Urinary bladder (tissue), 4 donors: Measurements from ENCODE around the gene MAPK8. TPM values are rescaled to one million over a fixed set of nuclear protein-coding genes. Genes with fewer than 3 reads are reported as not detected.
A peak's percentile ranks its signal among the peaks of the same experiment; 100 is the strongest.

Experiments used
- DNase-seq: peaks from one replicate; pipeline ENCODE4 v3.0.0-alpha.2; 2015; ENCODE audit errors: extremely low spot score
- H3K27ac ChIP-seq: one replicate; pipeline ENCODE4 v1.5.1; 2013; ENCODE audit warnings: low read depth, mild to moderate bottlenecking, moderate library complexity
- H3K36me3 ChIP-seq: one replicate; pipeline ENCODE4 v1.6.1; 2013; ENCODE audit warnings: mild to moderate bottlenecking, moderate library complexity; ENCODE audit not compliant: insufficient read depth
- H3K4me1 ChIP-seq: one replicate; pipeline ENCODE4 v1.6.1; 2013; ENCODE audit warnings: mild to moderate bottlenecking, moderate library complexity; ENCODE audit not compliant: insufficient read depth
- H3K4me3 ChIP-seq: one replicate; pipeline ENCODE4 v1.5.1; 2013; ENCODE audit warnings: low read depth, low read length
- WGBS: extraction: QIAGEN DNeasy Blood & Tissue Kit; methylation state at CpG from one replicate; pipeline ENCODE4 v1.1.7; 2013; 5-methylcytosine and 5-hydroxymethylcytosine counted together
- polyA plus RNA-seq: library from polyadenylated mRNA; stranded (reverse); fragments of 200-250 nt; gene quantifications from one replicate; pipeline ENCODE4 v1.2.3, GENCODE V29; 2013
- total RNA-seq: library from RNA; depleted of rRNA; stranded (reverse); fragments of >200 nt; gene quantifications from one replicate; pipeline ENCODE4 v1.2.3, GENCODE V29; 2014
- donor health status: healthy with polysubstance abuse.
- donor health status: healthy.

Gene MAPK8
- total and polyA plus RNA-seq, 2 donors, result 23.1 to 151 TPM

- Histone ChIP-seq H3K27ac (no peak overlapping the region), H3K4me3 (no peak overlapping the region), H3K36me3 (no peaks in the 10 kb centered on the region), H3K4me1 (no peaks in the 10 kb centered on the region)
- no peak for DNase-seq
- WGBS, result 94% methylated on average over 5 of the region's 5 CpGs
Observed at GRCh38 chr10:48358838-48359237, 52.4 kb downstream of the MAPK8 start.

GRCh38 chr10:48361176-48361575 is 54.7 kb downstream of the MAPK8 start:
- H3K4me3 ChIP-seq, result no peak overlapping the region
- 93% methylated on average over 2 of the region's 2 CpGs for WGBS
- DNase-seq, result no peak

GRCh38 chr10:48363617-48364355 is 57.3 kb downstream of the MAPK8 start:
- Histone ChIP-seq H3K4me1 (peaks cover 1% of the 10 kb centered on the region), H3K27ac (no peak overlapping the region), H3K4me3 (no peak overlapping the region), H3K36me3 (no peaks in the 10 kb centered on the region)
- WGBS, result 53% methylated on average over 5 of the region's 5 CpGs
- DNase-seq, result peak; percentile 40

More at GRCh38 chr10:48361176-48361575, 54.7 kb downstream of the MAPK8 start:
- H3K36me3 ChIP-seq, result no peaks in the 10 kb centered on the region
- H3K4me1 ChIP-seq, result peaks cover 1% of the 10 kb centered on the region
- no peak overlapping the region for H3K27ac ChIP-seq

GRCh38 chr10:48364659-48365405 is 58.4 kb downstream of the MAPK8 start:
- Histone ChIP-seq H3K4me1 (peaks cover 1% of the 10 kb centered on the region), H3K4me3 (no peak overlapping the region), H3K36me3 (no peaks in the 10 kb centered on the region), H3K27ac (no peak overlapping the region)
- DNase-seq, result no peak
- 57% methylated on average over 3 of the region's 3 CpGs for WGBS

GRCh38 chr10:48365668-48366067 is 59.2 kb downstream of the MAPK8 start:
- no peak overlapping the region for H3K27ac ChIP-seq
- H3K4me1 ChIP-seq, result peaks cover 1% of the 10 kb centered on the region
- DNase-seq, result no peak
- 100% methylated on average over 1 of the region's 1 CpG for WGBS
- no peak overlapping the region for H3K4me3 ChIP-seq
- H3K36me3 ChIP-seq, result no peaks in the 10 kb centered on the region

GRCh38 chr10:48366261-48366660 is 59.8 kb downstream of the MAPK8 start:
- DNase-seq, result no peak
- H3K4me1 ChIP-seq, result peaks cover 1% of the 10 kb centered on the region
- no peaks in the 10 kb centered on the region for H3K36me3 ChIP-seq
- H3K27ac ChIP-seq, result no peak overlapping the region
- no peak overlapping the region for H3K4me3 ChIP-seq

- DNase-seq, result no peak
- peaks cover 1% of the 10 kb centered on the region for H3K4me1 ChIP-seq
- H3K27ac ChIP-seq, result no peak overlapping the region
- no peaks in the 10 kb centered on the region for H3K36me3 ChIP-seq
- H3K4me3 ChIP-seq, result no peak overlapping the region
Observed at GRCh38 chr10:48369501-48369900, 63.0 kb downstream of the MAPK8 start.

- no peaks in the 10 kb centered on the region for H3K4me1 ChIP-seq
- H3K4me3 ChIP-seq, result no peak overlapping the region
- no peak overlapping the region for H3K27ac ChIP-seq
- no peak for DNase-seq
- no peaks in the 10 kb centered on the region for H3K36me3 ChIP-seq
- WGBS, result 95% methylated on average over 2 of the region's 2 CpGs
Observed at GRCh38 chr10:48377751-48378530, 71.5 kb downstream of the MAPK8 start.

- WGBS, result 93% methylated on average over 3 of the region's 3 CpGs
- no peak overlapping the region for H3K4me3 ChIP-seq
- DNase-seq, result no peak
- H3K36me3 ChIP-seq, result no peaks in the 10 kb centered on the region
- no peak overlapping the region for H3K27ac ChIP-seq
- H3K4me1 ChIP-seq, result no peaks in the 10 kb centered on the region
Observed at GRCh38 chr10:48378675-48379074, 72.2 kb downstream of the MAPK8 start.

GRCh38 chr10:48381971-48382370 is 75.5 kb downstream of the MAPK8 start:
- Histone ChIP-seq H3K4me3 (no peak overlapping the region), H3K4me1 (no peaks in the 10 kb centered on the region), H3K27ac (no peak overlapping the region), H3K36me3 (no peaks in the 10 kb centered on the region)
- no peak for DNase-seq

GRCh38 chr10:48382982-48383381 is 76.5 kb downstream of the MAPK8 start:
- Histone ChIP-seq H3K4me1 (no peaks in the 10 kb centered on the region), H3K4me3 (no peak overlapping the region)
- DNase-seq, result no peak

GRCh38 chr10:48383393-48383792 is 76.9 kb downstream of the MAPK8 start:
- Histone ChIP-seq H3K27ac (no peak overlapping the region), H3K4me1 (no peaks in the 10 kb centered on the region), H3K36me3 (no peaks in the 10 kb centered on the region), H3K4me3 (no peak overlapping the region)
- DNase-seq, result no peak

More at GRCh38 chr10:48382982-48383381, 76.5 kb downstream of the MAPK8 start:
- Histone ChIP-seq H3K36me3 (no peaks in the 10 kb centered on the region), H3K27ac (no peak overlapping the region)

- H3K4me3 ChIP-seq, result no peak overlapping the region
- no peak overlapping the region for H3K27ac ChIP-seq
- no peaks in the 10 kb centered on the region for H3K36me3 ChIP-seq
- no peak for DNase-seq
- no peaks in the 10 kb centered on the region for H3K4me1 ChIP-seq
Observed at GRCh38 chr10:48384699-48384982, 78.2 kb downstream of the MAPK8 start.

- no peaks in the 10 kb centered on the region for H3K4me1 ChIP-seq
- H3K4me3 ChIP-seq, result no peak overlapping the region
- 95% methylated on average over 2 of the region's 2 CpGs for WGBS
- no peak overlapping the region for H3K27ac ChIP-seq
- H3K36me3 ChIP-seq, result no peaks in the 10 kb centered on the region
- no peak for DNase-seq
Observed at GRCh38 chr10:48389272-48389671, 82.8 kb downstream of the MAPK8 start.
